Nephron (organoid): ENCODE measurements around the gene MELTF.

ENCODE experiments used
- H3K27ac Mint-ChIP-seq, 3 experiments: 2 replicates each; pipeline ENCODE4 v1.8.0; 2020; ENCODE audit warnings: mixed read lengths in 3 of 3, mild to moderate bottlenecking in 2 of 3, moderate library complexity in 1 of 3
- H3K27me3 Mint-ChIP-seq: 2 replicates; pipeline ENCODE4 v1.8.0; 2021; ENCODE audit warnings: low read depth, mild to moderate bottlenecking, moderate library complexity, mixed read lengths
- H3K36me3 Mint-ChIP-seq: 2 replicates; pipeline ENCODE4 v1.8.0; 2020; ENCODE audit warnings: low read depth, mixed read lengths
- H3K4me1 Mint-ChIP-seq: 2 replicates; pipeline ENCODE4 v1.8.0; 2020; ENCODE audit warnings: mixed read lengths
- H3K4me3 Mint-ChIP-seq, 3 experiments: 2 replicates each; pipeline ENCODE4 v1.8.0; 2020; ENCODE audit warnings: mild to moderate bottlenecking in 3 of 3, mixed read lengths in 3 of 3, moderate library complexity in 2 of 3
- H3K9me3 Mint-ChIP-seq: 2 replicates; pipeline ENCODE4 v1.8.0; 2020; ENCODE audit warnings: mixed read lengths
- TF ChIP-seq, protein P1 (sequence below), 3 experiments: fragments of 200-600 bp; sonication (generic); IDR thresholded peaks; one replicate each; pipeline ENCODE4 v1.5.0; 2021; ENCODE audit warnings: antibody characterized with exemption in 3 of 3; ENCODE audit not compliant: unreplicated experiment in 3 of 3

MELTF gene

DNA sequence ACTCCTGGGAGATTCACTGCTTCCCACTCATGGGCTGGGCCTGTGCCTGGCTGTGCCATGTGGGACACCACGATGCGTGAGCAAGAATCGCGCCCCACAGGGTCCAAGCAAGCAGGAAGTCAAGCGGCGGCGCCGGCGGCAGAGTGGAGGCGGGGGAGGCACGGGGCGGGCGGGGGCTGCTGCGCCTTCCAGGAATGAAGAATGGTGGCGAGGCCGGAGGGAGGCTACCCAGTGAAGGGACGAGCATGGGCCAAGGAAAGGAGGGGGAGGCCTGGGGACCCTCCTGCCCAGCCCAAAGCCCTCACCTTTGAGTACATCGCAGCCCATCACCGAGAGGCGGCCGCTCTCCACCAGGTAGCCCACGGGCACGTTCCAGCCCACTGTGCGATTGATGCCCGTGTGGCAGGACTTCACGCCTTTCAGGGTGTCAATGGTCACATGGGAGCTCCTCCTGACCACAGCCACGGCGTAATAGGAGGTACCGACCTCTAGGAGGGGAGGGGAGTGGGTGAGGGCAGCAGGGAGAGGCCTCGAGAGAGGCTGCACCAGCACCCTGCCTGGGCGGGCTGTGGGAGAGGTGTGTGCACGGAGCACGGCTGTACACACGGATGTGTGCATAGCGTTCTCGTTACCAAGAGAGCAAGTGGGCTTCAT is 5.5 kb downstream of the MELTF start:
- no peak overlapping the region for H3K4me3 Mint-ChIP-seq
- H3K27ac Mint-ChIP-seq = no peak overlapping the region
- peaks cover 10% of the 10 kb centered on the region for H3K4me1 Mint-ChIP-seq
- peaks cover 72% of the 10 kb centered on the region for H3K27me3 Mint-ChIP-seq
- TF ChIP-seq, protein P1, sequence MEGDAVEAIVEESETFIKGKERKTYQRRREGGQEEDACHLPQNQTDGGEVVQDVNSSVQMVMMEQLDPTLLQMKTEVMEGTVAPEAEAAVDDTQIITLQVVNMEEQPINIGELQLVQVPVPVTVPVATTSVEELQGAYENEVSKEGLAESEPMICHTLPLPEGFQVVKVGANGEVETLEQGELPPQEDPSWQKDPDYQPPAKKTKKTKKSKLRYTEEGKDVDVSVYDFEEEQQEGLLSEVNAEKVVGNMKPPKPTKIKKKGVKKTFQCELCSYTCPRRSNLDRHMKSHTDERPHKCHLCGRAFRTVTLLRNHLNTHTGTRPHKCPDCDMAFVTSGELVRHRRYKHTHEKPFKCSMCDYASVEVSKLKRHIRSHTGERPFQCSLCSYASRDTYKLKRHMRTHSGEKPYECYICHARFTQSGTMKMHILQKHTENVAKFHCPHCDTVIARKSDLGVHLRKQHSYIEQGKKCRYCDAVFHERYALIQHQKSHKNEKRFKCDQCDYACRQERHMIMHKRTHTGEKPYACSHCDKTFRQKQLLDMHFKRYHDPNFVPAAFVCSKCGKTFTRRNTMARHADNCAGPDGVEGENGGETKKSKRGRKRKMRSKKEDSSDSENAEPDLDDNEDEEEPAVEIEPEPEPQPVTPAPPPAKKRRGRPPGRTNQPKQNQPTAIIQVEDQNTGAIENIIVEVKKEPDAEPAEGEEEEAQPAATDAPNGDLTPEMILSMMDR (IDR thresholded peaks at IDR 0.05; ENCODE audit: unreplicated experiment in 3 of 3) = no peak
- H3K36me3 Mint-ChIP-seq = no peaks in the 10 kb centered on the region
- H3K9me3 Mint-ChIP-seq = no peaks in the 10 kb centered on the region

DNA sequence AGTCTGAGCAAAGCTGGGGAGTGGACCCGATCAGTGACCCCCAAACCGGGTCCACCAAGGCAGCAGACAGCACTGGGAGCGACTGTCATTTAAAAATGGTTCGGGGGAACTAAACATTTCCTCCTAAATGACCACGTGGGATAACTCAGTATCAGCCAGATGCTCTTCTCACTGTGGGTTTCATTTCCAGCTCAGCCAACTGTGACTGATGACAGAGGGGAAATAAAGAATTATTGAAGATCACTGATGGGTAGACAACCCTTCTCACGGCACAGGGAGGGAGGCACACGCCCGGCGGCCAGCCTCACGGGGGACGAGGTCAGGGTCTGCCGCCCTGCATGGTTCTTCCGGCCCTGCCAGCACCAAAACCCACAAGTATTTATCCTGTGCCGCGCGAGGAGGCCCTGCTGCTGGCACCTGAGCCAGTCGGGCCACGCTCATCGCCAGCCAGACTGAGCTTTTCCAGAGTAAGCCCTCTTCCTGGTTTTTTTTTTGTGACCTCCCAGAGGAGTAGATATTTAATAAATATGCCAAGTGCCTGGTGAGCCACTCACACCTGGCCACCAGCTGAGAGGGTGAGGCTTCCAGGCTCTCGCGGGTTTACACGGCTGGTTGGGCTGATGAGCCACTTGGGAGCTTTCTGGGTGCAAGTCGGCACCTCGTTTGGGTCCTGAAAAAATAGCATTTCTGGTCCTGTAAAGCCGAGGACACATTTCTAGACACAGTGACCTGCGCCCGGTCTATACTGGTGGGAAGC is 6.2 kb downstream of the MELTF start:
- TF ChIP-seq, protein P1 (IDR thresholded peaks at IDR 0.05; ENCODE audit: unreplicated experiment in 3 of 3) = no peak
- peaks cover 73% of the 10 kb centered on the region for H3K27me3 Mint-ChIP-seq
- no peaks in the 10 kb centered on the region for H3K36me3 Mint-ChIP-seq
- H3K4me3 Mint-ChIP-seq = no peak overlapping the region
- H3K9me3 Mint-ChIP-seq = no peaks in the 10 kb centered on the region
- H3K4me1 Mint-ChIP-seq = peaks cover 10% of the 10 kb centered on the region
- H3K27ac Mint-ChIP-seq = no peak overlapping the region

DNA sequence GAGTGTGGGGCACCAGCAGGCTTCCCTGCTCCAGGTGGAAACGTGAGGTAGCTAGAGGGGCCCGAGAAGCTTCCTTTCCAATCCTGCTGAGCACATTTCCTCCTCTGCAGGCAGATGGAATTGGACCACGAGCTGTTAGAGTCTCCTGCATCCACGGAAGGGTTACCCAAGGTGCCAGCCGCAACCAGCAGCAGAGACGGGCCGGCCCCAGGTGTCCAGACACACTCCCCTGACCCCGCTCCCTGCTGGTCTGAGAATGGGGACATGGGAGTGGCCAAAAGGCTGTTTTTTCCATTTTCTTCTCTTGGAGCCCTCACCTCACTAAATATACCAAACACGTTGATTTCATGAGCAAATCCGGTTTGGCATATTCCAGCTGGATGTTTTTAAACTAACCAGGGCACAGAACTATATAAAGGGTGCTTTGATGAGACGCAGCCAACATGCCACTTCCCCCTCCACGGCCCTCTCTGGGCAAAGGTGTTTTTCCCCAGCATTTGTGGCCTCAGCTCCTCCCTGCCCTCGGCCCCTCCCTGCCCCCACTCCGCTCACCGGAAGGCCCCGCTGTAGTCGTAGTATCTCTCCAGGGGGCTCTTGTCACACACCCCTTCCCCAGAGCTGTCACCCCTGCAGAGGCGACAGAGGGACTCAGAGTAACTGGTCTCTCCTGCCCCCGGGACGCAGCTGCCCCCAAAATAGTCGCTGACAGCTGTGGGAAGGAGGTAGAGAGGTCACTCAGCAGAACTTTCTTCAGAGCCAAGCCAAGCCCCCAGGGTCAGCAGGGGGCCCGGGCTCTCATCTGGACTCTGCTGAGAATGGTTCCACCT is 7.0 kb downstream of the MELTF start:
- H3K4me3 Mint-ChIP-seq = no peak overlapping the region
- TF ChIP-seq, protein P1 (IDR thresholded peaks at IDR 0.05; ENCODE audit: unreplicated experiment in 3 of 3) = no peak
- no peaks in the 10 kb centered on the region for H3K9me3 Mint-ChIP-seq
- no peak overlapping the region for H3K27ac Mint-ChIP-seq
- H3K27me3 Mint-ChIP-seq = peaks cover 66% of the 10 kb centered on the region
- peaks cover 10% of the 10 kb centered on the region for H3K4me1 Mint-ChIP-seq
- H3K36me3 Mint-ChIP-seq = no peaks in the 10 kb centered on the region

DNA sequence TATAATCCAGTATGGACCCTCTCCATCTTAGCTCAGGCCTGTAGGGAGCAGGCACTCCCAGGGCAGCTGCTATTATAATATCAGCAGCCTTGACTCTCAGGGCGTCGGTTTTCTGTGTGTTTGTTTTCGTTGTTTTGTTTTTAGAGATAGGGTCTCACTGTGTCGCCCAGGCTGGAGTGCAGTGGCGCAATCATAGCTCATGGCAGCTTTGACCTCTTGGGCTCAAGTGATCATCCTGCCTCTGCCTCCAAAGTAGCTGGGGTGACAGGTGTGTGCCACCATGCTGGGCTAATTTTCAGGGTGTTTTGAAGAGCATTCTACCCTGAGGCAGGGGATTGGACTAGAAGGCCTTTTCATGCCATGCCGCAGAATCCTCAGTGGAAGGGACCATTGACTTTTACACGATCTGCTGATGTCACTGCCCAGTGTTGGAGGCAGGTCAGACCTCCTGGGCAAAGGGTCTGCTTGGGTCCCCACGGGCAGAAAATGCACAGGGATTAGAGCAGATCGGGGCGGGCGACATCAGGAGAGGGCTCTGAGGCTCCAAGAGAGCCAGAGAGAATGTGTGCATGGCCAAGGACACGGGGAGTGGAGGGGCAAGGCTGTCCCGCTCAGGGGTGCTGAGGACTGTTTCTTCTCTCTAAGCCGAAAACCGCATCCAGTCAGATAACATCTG is 7.8 kb downstream of the MELTF start:
- Mint-ChIP-seq H3K4me1 (peaks cover 10% of the 10 kb centered on the region), H3K27ac (no peak overlapping the region), H3K9me3 (no peaks in the 10 kb centered on the region), H3K36me3 (no peaks in the 10 kb centered on the region), H3K4me3 (no peak overlapping the region), H3K27me3 (peaks cover 61% of the 10 kb centered on the region)
- TF ChIP-seq, protein P1 (IDR thresholded peaks at IDR 0.05; ENCODE audit: unreplicated experiment in 3 of 3) = no peak

DNA sequence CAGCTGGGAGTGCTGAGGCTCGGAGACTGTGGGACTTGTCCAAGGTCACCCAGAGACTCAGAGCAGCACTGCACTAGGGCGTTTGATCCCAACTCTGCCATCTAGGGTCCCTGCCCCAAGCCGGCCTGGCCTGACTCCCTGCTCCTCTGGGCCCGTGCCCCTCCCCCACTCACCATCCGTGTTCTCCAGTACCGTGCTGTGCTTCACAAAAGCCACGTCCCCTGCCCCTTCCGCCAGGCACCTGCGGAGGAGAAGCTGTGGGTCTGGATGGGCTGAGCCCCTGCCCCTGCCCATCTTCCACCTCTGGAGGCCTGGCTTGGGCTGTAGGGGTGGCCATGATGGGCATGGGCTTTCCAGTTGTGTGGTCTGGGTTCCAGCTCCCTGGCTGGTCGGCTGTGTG is 8.4 kb downstream of the MELTF start:
- Mint-ChIP-seq H3K27me3 (peaks cover 55% of the 10 kb centered on the region), H3K4me1 (peaks cover 10% of the 10 kb centered on the region), H3K4me3 (no peak overlapping the region), H3K27ac (no peak overlapping the region), H3K36me3 (no peaks in the 10 kb centered on the region), H3K9me3 (no peaks in the 10 kb centered on the region)
- TF ChIP-seq, protein P1 (IDR thresholded peaks at IDR 0.05; ENCODE audit: unreplicated experiment in 3 of 3) = no peak
